GM18499 (cell line): ENCODE data around the gene CRYBG1.
A peak's percentile ranks its signal among the peaks of the same experiment; 100 is the strongest.

Experiments used
- ATAC-seq: cut with Tn5 transposase; IDR thresholded peaks from one replicate; pipeline ENCODE4 v1.9.1; 2021; ENCODE audit warnings: moderate number of reproducible peaks; ENCODE audit not compliant: insufficient read depth, unreplicated experiment

CRYBG1 gene, protein sequence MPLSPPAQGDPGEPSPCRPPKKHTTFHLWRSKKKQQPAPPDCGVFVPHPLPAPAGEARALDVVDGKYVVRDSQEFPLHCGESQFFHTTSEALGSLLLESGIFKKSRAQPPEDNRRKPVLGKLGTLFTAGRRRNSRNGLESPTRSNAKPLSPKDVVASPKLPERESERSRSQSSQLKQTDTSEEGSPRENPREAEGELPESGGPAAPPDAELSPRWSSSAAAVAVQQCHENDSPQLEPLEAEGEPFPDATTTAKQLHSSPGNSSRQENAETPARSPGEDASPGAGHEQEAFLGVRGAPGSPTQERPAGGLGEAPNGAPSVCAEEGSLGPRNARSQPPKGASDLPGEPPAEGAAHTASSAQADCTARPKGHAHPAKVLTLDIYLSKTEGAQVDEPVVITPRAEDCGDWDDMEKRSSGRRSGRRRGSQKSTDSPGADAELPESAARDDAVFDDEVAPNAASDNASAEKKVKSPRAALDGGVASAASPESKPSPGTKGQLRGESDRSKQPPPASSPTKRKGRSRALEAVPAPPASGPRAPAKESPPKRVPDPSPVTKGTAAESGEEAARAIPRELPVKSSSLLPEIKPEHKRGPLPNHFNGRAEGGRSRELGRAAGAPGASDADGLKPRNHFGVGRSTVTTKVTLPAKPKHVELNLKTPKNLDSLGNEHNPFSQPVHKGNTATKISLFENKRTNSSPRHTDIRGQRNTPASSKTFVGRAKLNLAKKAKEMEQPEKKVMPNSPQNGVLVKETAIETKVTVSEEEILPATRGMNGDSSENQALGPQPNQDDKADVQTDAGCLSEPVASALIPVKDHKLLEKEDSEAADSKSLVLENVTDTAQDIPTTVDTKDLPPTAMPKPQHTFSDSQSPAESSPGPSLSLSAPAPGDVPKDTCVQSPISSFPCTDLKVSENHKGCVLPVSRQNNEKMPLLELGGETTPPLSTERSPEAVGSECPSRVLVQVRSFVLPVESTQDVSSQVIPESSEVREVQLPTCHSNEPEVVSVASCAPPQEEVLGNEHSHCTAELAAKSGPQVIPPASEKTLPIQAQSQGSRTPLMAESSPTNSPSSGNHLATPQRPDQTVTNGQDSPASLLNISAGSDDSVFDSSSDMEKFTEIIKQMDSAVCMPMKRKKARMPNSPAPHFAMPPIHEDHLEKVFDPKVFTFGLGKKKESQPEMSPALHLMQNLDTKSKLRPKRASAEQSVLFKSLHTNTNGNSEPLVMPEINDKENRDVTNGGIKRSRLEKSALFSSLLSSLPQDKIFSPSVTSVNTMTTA (N-terminal part only)

DNA sequence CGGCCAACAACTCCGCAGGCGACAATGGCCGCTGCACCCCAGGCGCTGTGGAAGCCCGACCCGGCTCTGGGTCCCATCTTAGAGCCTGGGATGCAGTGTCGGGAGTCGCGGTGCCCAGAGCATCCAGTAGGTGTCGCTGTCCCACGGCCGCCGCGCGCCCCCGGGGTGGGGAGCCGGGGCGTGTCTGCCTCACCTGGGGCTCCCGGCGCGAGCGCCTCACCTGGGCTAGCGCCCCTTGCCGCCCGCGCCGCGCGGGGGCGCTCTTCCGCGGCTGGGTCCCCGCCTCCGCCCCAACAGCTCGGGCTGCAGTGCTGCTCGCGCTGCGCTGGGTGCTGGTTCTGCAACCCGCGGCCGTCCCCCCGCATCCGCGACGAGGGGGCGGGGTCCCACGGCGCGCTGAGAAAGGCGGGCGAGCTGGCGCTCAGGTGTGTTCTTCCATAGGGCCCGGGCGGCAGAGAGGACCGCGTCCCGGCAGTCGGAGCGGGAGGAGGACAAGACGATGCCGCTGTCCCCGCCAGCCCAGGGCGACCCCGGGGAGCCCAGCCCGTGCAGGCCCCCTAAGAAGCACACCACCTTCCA is at the start of gene CRYBG1:
Gene CRYBG1 (plus strand): TSS at position 308 of the 579 bp plus-strand sequence. CDS start 192 bp downstream, at position 500.
- no peak for ATAC-seq

- ATAC-seq = no peak
Observed at GRCh38 chr6:106315765-106316374, 44.6 kb upstream of the CRYBG1 start.

GRCh38 chr6:106316375-106316766 is 44.1 kb upstream of the CRYBG1 start:
- ATAC-seq = no peak

DNA sequence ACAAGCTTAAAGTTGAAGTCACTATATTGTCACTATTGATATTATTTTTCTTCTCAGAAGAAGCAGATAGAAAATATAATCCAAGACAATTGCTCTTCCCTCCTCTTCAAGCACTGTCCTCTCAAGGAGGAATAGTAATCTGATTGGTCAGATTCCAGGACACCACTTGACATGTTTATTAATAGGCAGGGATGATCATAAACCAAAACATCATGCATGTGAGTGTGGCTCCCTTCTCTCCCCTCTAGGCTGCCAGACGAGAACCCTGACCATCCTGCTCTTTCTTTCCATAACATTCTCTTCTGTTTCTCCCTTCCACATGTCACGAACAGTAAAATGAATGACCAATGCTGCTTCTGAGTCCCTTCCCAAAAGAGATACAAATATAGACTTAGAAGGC is 42.5 kb upstream of the CRYBG1 start:
- ATAC-seq = no peak

GRCh38 chr6:106318851-106319250 is 41.7 kb upstream of the CRYBG1 start:
- no peak for ATAC-seq

DNA sequence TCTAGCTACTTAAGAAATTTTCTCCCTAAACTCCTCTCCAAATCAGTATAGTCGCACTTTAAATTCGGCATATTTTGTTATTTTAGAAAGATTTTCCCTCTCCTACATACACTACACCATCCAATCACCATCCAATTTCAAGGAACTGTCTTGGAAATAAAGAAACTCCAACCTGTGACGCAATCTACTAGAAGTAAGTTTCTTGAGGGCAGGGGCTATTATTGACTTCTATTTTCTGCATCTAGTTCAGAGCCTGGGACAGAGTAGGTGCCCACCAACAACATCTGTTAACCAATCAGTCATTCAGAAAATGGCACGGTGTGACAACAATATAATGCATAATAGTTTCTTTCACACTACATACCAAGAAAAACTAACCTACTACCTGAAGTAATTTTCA is 38.6 kb upstream of the CRYBG1 start:
- no peak for ATAC-seq

DNA sequence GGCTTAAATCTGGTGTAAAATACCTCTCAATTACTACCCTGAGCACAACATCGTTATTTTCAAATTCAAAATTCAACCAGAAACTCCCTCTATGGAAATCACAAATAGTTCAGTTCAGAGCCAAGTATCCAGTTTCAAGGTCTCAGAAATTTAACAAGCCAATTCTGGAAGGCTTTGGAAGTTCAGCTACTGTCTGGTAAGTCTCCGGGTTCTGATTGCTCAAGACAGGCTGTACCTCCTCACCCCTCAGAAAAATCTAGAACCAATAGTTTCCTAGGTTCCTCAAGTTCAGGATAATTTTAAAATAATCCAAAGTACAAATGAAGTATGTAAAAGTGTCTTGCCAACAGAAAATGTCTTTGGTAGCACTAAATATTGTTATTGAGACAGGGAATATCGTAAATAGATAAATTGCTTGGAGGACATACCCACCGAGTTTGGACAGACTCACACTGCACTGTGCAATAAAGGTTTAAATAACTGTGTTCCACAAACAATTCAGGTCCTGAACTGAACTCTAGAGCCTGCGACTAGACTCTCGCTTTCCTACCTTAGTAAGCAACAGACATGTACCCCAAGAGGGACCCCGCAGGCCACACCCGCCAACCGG is 35.7 kb upstream of the CRYBG1 start:
- no peak for ATAC-seq

- ATAC-seq = peak; percentile 89
Observed at GRCh38 chr6:106325336-106326178, 35.0 kb upstream of the CRYBG1 start, which contains the start of gene ATG5. Gene ATG5, minus strand, starts transcription at chr6:106325760. Its CDS starts 9,552 bp downstream, at chr6:106316208.

- ATAC-seq = no peak
Observed at GRCh38 chr6:106334646-106335448, 25.7 kb upstream of the CRYBG1 start.

GRCh38 chr6:106339334-106340029 is 21.0 kb upstream of the CRYBG1 start:
- no peak for ATAC-seq

GRCh38 chr6:106347219-106347618 is 13.3 kb upstream of the CRYBG1 start:
- no peak for ATAC-seq

DNA sequence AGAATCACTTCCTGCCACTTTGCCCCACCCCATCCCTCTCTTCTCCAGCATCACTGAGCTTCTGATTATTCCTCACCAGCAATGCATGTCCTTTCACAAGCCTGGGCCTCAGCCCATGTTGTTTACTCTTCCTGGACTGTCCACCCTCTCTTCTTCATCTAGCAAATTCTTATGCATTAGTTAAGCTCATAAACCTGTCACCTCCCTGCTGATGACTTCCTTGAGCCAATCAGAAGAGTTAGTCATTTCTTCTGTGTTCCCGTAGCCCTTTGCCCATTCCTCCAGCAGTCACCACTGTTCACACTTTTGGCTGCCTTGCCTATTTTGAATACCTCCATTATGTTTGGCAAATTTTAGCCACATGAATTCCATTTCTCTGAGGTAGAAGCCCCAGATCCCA is 4.1 kb upstream of the CRYBG1 start:
- ATAC-seq = no peak

DNA sequence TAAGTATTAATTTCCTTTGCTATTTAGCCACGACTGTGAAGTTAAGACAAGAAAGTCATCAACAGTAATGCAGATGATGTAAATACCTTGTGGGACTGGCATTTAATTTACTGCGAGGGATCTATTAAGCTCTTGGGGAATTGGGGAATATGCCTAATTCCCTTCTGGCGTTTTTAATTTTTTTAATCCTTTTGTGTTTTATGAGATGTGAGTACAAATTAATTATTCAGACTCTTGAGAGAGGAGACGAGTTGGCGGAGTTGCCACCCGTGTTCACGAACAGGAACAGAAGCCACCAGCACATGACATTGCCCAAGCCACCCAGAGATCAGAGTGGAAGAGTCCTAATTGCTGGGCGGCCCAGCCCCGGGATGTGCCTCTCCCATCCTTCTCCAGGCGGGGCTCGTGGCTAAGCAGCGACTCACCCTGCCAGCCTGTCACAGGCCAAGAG is 533 bp upstream of the CRYBG1 start:
- ATAC-seq = no peak

DNA sequence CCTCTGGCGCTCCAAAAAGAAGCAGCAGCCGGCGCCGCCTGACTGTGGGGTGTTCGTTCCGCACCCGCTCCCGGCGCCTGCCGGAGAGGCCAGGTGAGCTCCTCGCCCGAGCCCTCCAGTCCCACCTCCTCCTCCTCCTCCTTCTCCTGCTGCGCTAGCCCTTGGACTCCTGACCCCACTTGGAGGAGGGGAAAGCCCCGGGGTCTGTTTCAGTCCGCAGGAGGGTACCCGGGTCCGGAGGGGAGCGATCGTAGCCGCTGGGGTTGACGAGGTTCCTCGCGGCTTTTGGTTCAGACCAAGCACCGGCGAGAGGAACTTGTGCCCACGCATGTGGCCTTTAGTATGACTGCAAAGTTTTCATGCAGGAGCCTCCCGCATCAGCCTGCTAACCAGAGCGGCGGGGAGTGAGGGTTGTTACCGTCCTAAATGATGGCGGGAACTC is 493 bp downstream of the CRYBG1 start:
- ATAC-seq = no peak

- ATAC-seq = no peak
Observed at GRCh38 chr6:106363401-106364138, 3.1 kb downstream of the CRYBG1 start.

DNA sequence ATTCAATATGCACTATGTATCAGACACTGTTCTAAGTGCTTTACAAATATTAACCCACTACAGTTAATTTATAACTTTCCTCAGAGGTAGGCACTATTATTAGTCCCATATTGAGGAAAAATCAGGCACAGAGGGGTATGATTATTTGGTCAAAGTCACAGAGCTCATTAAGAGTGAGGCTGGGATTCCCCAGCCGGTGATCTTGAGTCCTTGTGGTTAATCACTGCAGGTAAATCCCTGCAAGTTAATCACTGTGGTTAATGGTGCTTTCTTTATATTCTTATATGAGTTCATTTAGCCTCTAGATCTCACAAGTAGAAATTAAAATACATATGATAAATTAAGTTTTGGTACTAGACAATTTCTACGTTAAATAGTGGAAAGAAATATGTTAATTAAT is 9.2 kb downstream of the CRYBG1 start:
- no peak for ATAC-seq
